Endothelial cell of umbilical vein (primary cell): ENCODE data around the gene NMRAL1. TPM values are rescaled to one million over a fixed set of nuclear protein-coding genes. Genes with fewer than 3 reads are reported as not detected.

Experiments used
- BruUV-seq: library from RNA; stranded (reverse); fragments of 400-500 nt; replicated peaks from 2 replicates; lab custom pipeline; 2021; lab: Mats Ljungman, UMichigan
- CTCF ChIA-PET: fragments of 300-600, 350-600 bp; sonication (Branson Sonifier 250); formaldehyde crosslinking; loops from one replicate; lab custom pipeline; 2021; ENCODE audit warnings: antibody characterized with exemption, inconsistent platforms; lab: Charles Lee
- POLR2A ChIA-PET: fragments of 300-600, 350-600 bp; sonication (Branson Sonifier 250); formaldehyde crosslinking; loops from one replicate; lab custom pipeline; 2021; ENCODE audit warnings: antibody characterized with exemption, inconsistent platforms; lab: Charles Lee
- DNase-seq: peaks from one replicate; pipeline ENCODE4 v3.0.0-alpha.2; 2011; ENCODE audit warnings: low read depth, low spot score
- FAIRE-seq: peaks from 2 replicates; lab custom pipeline; 2011; peaks lifted over from hg19 to GRCh38; lab: Jason Lieb, UNC
- H2AFZ ChIP-seq: 2 replicates; pipeline ENCODE4 v1.6.0; 2012; ENCODE audit warnings: low read depth, low read length, control low read depth, inconsistent platforms
- H3K27ac ChIP-seq: 2 replicates; pipeline ENCODE4 v1.5.1; 2011; ENCODE audit warnings: low read depth, mild to moderate bottlenecking, control low read depth, low read length, moderate library complexity; ENCODE audit not compliant: insufficient read depth
- H3K27me3 ChIP-seq, 2 experiments: 2 replicates each; pipeline versions ENCODE4 v1.6.0 to v1.6.1; 2011; ENCODE audit warnings: low read length in 2 of 2, mixed read lengths in 1 of 2; ENCODE audit not compliant: control insufficient read depth in 2 of 2, insufficient read depth in 2 of 2
- H3K36me3 ChIP-seq, 2 experiments: 2 replicates in 1 of 2; 3 replicates in 1 of 2; pipeline ENCODE4 v1.5.1; 2011; ENCODE audit warnings: low read length in 2 of 2, mild to moderate bottlenecking in 1 of 2, moderate library complexity in 1 of 2; ENCODE audit not compliant: control insufficient read depth in 2 of 2, insufficient read depth in 2 of 2; ENCODE audit errors: extremely low read depth in 1 of 2
- H3K4me1 ChIP-seq: 3 replicates; pipeline ENCODE4 v1.5.1; 2011; ENCODE audit warnings: mild to moderate bottlenecking, low read length; ENCODE audit not compliant: control insufficient read depth, insufficient read depth; ENCODE audit errors: extremely low read depth
- H3K4me2 ChIP-seq: 2 replicates; pipeline ENCODE4 v1.6.1; 2011; ENCODE audit warnings: low read length, control low read depth, mixed read lengths; ENCODE audit not compliant: insufficient read depth
- H3K4me3 ChIP-seq, 3 experiments: fragments of 200-600 bp in 1 of 3; sonication (generic), shearing (Covaris generic) in 1 of 3; replicated peaks in 1 of 3; 2 replicates each; pipeline ENCODE4 v1.5.1; 2011 to 2016; ENCODE audit warnings: control low read depth in 3 of 3, low read length in 3 of 3, mild to moderate bottlenecking in 2 of 3, inconsistent platforms in 1 of 3, low read depth in 1 of 3, moderate library complexity in 1 of 3; ENCODE audit not compliant: insufficient read depth in 1 of 3
- H3K79me2 ChIP-seq: 2 replicates; pipeline ENCODE4 v1.6.0; 2012; ENCODE audit warnings: low read length, inconsistent platforms; ENCODE audit not compliant: control insufficient read depth, insufficient read depth
- H3K9ac ChIP-seq: replicated peaks from 2 replicates; pipeline ENCODE3; 2011; ENCODE audit warnings: low read length, control low read depth; ENCODE audit not compliant: insufficient read depth; ENCODE audit errors: extremely low read depth
- H3K9me1 ChIP-seq: replicated peaks from 3 replicates; pipeline ENCODE4 v1.6.0; 2011; ENCODE audit warnings: mild to moderate bottlenecking, low read length; ENCODE audit not compliant: control insufficient read depth, insufficient read depth; ENCODE audit errors: extremely low read depth
- H3K9me3 ChIP-seq: replicated peaks from 2 replicates; pipeline ENCODE4 v1.5.1; 2012; ENCODE audit warnings: low read length, inconsistent platforms; ENCODE audit not compliant: control insufficient read depth, insufficient read depth
- H4K20me1 ChIP-seq: replicated peaks from 2 replicates; pipeline ENCODE3; 2011; ENCODE audit warnings: mild to moderate bottlenecking, low read length; ENCODE audit not compliant: control insufficient read depth, insufficient read depth; ENCODE audit errors: extremely low read depth
- EZH2 ChIP-seq: IDR thresholded peaks from 2 replicates; pipeline ENCODE4 v1.6.1; 2012; ENCODE audit warnings: borderline replicate concordance, low read depth, mild to moderate bottlenecking, moderate library complexity, low read length, inconsistent platforms; ENCODE audit not compliant: severe bottlenecking
- FOS ChIP-seq: IDR thresholded peaks from 2 replicates; pipeline ENCODE4 v1.6.1; 2011; ENCODE audit warnings: mild to moderate bottlenecking, low read length, moderate library complexity, borderline replicate concordance; ENCODE audit not compliant: insufficient read depth
- GATA2 ChIP-seq: IDR thresholded peaks from 2 replicates; pipeline ENCODE4 v1.7.0; 2011; ENCODE audit warnings: low read depth, mild to moderate bottlenecking, moderate library complexity, mixed read lengths, low read length; ENCODE audit not compliant: insufficient read length, insufficient read depth
- JUN ChIP-seq: IDR thresholded peaks from 2 replicates; pipeline ENCODE4 v1.6.1; 2011; ENCODE audit warnings: borderline replicate concordance, low read depth; ENCODE audit not compliant: insufficient read length, insufficient read depth
- MYC ChIP-seq: IDR thresholded peaks from one replicate; pipeline ENCODE4 v1.6.1; 2011; ENCODE audit warnings: mild to moderate bottlenecking, low read depth, low read length
- POLR2A ChIP-seq: IDR thresholded peaks from 2 replicates; pipeline ENCODE4 v1.6.1; 2012; ENCODE audit warnings: low read depth, mild to moderate bottlenecking, control low read depth, low read length
- POLR2AphosphoS5 ChIP-seq: IDR thresholded peaks from 2 replicates; pipeline ENCODE4 v1.6.1; 2012; ENCODE audit warnings: low read depth, mild to moderate bottlenecking, control low read depth, low read length, moderate library complexity; ENCODE audit not compliant: insufficient read depth
- dilution Hi-C: fragments of 300-500 bp; cut with MboI; formaldehyde crosslinking; loops from one replicate; pipeline ENCODE4 v1.15.0; 2019; ENCODE audit warnings: low sequenced_read_pairs; ENCODE audit not compliant: extremely low pct_ligation_motif_present
- intact Hi-C: fragments of 100-400 bp; cut with micrococcal nuclease; formaldehyde crosslinking; loops from one replicate; pipeline ENCODE4 v1.10.0; 2022
- polyA plus RNA-seq, 4 experiments: library from polyadenylated mRNA; depleted of rRNA in 3 of 4; stranded (reverse) in 3 of 4; unstranded in 1 of 4; fragments of >200 nt; gene quantifications; 2 replicates each; pipeline versions ENCODE4 v1.2.1 to v1.2.3, GENCODE V29; 2011 to 2012; ENCODE audit warnings: missing spikeins in 1 of 4
- total RNA-seq: library from RNA; stranded (reverse); gene quantifications from 2 replicates; pipeline ENCODE4 v1.2.3, GENCODE V29; 2021
- TF ChIP-seq, protein P1 (sequence below), 2 donors: IDR thresholded peaks; 1 replicate in 1 of 2; 2 replicates in 1 of 2; pipeline ENCODE4 v1.5.1; 2011; ENCODE audit warnings: low read length in 2 of 2, mild to moderate bottlenecking in 2 of 2, moderate library complexity in 2 of 2, control low read depth in 1 of 2, inconsistent platforms in 1 of 2, low read depth in 1 of 2; ENCODE audit not compliant: insufficient read depth in 1 of 2; ENCODE audit errors: extremely low read depth in 1 of 2
- TF ChIP-seq, protein P2 (sequence below): IDR thresholded peaks from 2 replicates; pipeline ENCODE4 v1.6.1; 2011; ENCODE audit not compliant: insufficient read depth, insufficient read length

Gene NMRAL1
- total and polyA plus RNA-seq, 2 donors (not counting 3 experiments of a cell fraction or from before 2014, with no cell fraction given): 48.0 to 84.4 TPM

GRCh38 chr16:4416200-4417032, 58.0 kb downstream of the NMRAL1 start, which contains the start of gene CORO7:
Gene CORO7 (minus strand): TSS chr16:4416596. CDS start chr16:4416518, 78 bp downstream.
- H2AFZ ChIP-seq: peak within 1 kb of the TSS; percentile 74
- dilution Hi-C loops: no loop called here
- BruUV-seq: no TSS peak
- TF ChIP-seq FOS (no peak), POLR2AphosphoS5 (peak; percentile 49), POLR2A (no peak), MYC (no peak), GATA2 (no peak), EZH2 (no peak), JUN (no peak)
- TF ChIP-seq, protein P1, sequence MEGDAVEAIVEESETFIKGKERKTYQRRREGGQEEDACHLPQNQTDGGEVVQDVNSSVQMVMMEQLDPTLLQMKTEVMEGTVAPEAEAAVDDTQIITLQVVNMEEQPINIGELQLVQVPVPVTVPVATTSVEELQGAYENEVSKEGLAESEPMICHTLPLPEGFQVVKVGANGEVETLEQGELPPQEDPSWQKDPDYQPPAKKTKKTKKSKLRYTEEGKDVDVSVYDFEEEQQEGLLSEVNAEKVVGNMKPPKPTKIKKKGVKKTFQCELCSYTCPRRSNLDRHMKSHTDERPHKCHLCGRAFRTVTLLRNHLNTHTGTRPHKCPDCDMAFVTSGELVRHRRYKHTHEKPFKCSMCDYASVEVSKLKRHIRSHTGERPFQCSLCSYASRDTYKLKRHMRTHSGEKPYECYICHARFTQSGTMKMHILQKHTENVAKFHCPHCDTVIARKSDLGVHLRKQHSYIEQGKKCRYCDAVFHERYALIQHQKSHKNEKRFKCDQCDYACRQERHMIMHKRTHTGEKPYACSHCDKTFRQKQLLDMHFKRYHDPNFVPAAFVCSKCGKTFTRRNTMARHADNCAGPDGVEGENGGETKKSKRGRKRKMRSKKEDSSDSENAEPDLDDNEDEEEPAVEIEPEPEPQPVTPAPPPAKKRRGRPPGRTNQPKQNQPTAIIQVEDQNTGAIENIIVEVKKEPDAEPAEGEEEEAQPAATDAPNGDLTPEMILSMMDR (IDR thresholded peaks at IDR 0.05; ENCODE audit: extremely low read depth in 1 of 2, insufficient read depth in 1 of 2, low read depth in 1 of 2, low read length in 2 of 2): no peak
- TF ChIP-seq, protein P2, sequence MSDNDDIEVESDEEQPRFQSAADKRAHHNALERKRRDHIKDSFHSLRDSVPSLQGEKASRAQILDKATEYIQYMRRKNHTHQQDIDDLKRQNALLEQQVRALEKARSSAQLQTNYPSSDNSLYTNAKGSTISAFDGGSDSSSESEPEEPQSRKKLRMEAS: peak; percentile 94
- peak within 1 kb of the TSS; percentile 57 for H3K27ac ChIP-seq
- FAIRE-seq: peak; percentile 96
- peaks cover 36% of the 10 kb centered on the region for H3K79me2 ChIP-seq
- no peaks in the 10 kb centered on the region for H3K9me3 ChIP-seq
- DNase-seq: peak; percentile 93
- H3K4me3 ChIP-seq: peak within 1 kb of the TSS; percentile 55 to 94 (median 71)
- H4K20me1 ChIP-seq: no peaks in the 10 kb centered on the region
- peaks cover 0 to 10% of the 10 kb centered on the region in 2 experiments for H3K36me3 ChIP-seq
- ChIA-PET POLR2A (no interaction called here), CTCF (interaction anchor here (1.0 to 8.4 kb wide), 8 partner anchors 12 to 144 kb away, joined by 3 to 79 read pairs (median 3); partner anchors contain the start of genes PAM16 and TFAP4)
- H3K4me2 ChIP-seq: peak within 1 kb of the TSS; percentile 68
- intact Hi-C loops: loop anchor here (1.0 kb wide), 1 partner anchor 8 kb away; no protein-coding TSS in a partner anchor
- no peaks in the 10 kb centered on the region for H3K9me1 ChIP-seq
- H3K27me3 ChIP-seq: no peaks in the 10 kb centered on the region
- H3K9ac ChIP-seq: peak within 1 kb of the TSS; percentile 78
- peaks cover 9% of the 10 kb centered on the region for H3K4me1 ChIP-seq
